NOMO-1 treated with dmso at 0.1 percent for 144 hours (cell line): ENCODE data around the gene MT1X.

ENCODE experiments used
- DNase-seq: peaks from one replicate; lab custom pipeline; 2025; ENCODE audit not compliant: unreplicated experiment; lab: John Stamatoyannopoulos, UW

Gene MT1X

GRCh38 chr16:56681939-56682702, at the start of gene MT1X:
TSS of gene MT1X (plus strand) at chr16:56682470. CDS start at chr16:56682541, 71 bp downstream.
- peak; percentile 88 for DNase-seq

GRCh38 chr16:56632848-56633365, 49.4 kb upstream of the MT1X start:
- DNase-seq, result no peak

- no peak for DNase-seq
Observed at GRCh38 chr16:56633535-56633934, 48.7 kb upstream of the MT1X start.

DNA sequence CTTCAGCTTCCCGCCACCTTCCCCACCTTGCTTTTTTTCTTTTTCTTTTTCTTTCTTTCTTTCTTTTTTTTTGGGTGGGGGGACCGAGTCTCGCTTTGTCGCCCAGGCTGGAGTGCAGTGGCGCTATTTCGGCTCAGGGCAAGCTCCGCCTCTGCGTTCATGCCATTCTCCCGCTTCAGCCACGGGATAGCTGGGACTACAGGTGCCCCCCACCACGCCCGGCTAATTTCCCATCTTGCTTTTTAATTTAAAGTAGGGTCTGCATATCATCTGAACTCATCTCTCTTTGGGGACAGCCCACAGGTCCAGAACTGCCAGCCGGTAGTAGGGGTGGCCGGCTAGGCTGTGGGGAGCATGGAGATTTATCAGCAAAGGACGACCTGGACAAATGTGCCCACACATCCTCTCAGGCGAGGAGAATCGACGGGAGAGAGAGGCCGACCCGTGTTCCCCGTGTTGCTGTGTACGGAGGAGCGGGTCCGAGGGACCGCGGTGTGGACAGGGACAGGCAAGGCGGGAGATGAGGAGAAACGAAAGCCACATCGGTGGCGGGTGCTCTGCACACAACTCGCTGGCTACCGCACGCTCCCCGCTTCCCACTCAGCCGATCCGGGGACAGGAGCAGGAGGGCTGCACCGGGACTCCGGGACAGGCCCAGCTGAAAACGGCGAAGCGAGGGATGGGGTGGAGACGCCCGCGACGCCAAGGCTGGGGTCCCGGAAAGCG, 47.4 kb upstream of the MT1X start:
- no peak for DNase-seq

DNA sequence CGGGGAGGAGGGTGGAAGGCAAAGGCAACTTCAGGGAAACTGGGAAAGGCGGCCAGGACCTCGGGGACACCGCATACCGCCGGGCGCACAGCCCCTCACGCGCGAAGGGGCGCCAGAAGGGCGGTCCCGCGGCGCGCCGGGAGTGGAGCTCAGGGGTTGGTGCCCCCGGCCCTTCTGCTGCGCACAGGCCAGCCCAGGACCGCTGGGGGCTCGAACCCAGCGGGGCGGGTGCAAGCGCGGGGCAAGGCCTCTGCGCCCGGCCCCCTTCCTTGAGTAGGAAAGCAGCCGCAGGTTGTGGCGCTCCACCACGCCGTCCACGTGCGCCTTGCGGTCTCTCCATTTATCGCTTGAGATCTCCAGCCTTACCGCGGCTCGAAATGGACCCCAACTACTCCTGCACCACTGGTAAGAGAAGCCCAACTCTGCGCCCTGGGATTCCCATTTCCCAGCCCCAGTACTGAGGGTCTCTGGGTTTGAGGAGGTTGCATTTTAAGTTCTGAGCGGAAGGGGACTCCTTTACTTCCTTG, 46.8 kb upstream of the MT1X start:
- no peak for DNase-seq

DNA sequence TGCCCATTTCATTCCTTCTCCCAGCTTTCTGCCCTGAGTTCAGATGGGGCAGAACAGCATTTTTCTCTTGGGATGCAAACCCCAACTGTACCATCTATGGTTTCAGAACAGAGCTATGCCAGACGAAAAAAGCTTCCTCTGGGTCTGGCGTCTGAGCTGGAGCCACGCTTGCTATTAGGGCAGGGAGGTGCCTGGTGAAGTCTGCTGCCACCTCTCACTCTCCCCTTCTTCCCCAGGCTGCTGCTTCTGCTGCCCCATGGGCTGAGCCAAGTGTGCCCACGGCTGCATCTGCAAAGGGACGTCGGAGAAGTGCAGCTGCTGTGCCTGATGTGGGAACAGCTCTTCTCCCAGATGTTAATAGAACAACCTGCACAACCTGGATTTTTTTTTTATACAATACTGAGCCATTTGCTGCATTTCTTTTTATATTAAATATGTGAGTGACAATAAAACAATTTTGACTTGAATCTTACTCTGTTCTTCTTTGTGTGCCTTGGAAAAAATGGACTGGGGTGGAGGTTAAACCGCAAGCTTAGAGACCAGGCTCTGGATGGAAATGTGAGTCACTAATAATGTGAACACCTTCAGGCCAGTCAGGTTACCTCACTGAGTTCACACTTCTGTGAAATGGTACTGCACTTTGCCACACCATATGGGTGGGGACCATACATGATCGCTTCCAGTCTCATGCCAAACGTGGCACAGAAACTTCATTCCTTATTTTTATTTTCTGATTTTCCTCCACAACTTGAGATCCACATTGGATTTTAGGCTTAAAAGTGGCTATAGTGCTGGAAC, 45.5 kb upstream of the MT1X start:
- no peak for DNase-seq

DNA sequence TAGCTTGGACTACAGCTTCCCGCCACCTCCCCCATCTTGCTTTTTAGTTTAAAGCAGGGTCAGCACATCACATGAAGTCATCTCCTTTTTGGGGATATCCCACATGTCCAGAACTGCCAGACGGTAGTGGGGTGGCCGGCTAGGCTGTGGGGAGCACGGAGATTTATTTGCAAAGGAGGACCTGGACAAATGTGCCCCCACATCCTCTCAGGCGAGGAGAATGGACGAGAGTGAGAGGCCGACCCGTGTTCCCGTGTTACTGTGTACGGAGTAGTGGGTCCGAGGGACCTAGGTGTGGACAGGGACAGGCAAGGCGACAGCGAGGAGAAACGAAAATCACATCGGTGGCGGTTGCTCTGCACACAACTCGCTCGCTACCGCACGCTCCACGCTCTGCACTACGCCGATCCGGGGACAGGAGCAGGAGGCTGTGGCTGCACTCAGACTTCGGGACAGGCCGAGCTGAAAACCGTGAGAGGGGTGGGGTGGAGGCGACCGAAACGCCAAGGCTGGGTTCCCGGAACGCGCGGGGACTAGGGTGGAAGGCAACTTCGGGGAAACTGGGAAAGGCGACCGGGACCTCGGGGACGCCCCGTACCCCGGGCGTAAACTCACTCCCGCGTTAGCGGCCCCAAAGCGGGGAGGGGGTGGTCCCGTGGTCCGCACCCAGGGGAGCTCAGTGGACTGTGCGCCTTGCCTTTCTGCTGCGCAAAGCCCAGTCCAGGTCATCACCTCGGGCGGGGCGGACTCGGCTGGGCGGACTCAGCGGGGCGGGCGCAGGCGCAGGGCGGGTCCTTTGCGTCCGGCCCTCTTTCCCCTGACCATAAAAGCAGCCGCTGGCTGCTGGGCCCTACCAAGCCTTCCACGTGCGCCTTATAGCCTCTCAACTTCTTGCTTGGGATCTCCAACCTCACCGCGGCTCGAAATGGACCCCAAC, 44.2 kb upstream of the MT1X start, which contains the start of gene MT1A:
Gene MT1A, plus strand, starts transcription at position 853 of the 937 bp plus-strand sequence. Its CDS starts 73 bp downstream, at position 926.
- DNase-seq, result no peak

DNA sequence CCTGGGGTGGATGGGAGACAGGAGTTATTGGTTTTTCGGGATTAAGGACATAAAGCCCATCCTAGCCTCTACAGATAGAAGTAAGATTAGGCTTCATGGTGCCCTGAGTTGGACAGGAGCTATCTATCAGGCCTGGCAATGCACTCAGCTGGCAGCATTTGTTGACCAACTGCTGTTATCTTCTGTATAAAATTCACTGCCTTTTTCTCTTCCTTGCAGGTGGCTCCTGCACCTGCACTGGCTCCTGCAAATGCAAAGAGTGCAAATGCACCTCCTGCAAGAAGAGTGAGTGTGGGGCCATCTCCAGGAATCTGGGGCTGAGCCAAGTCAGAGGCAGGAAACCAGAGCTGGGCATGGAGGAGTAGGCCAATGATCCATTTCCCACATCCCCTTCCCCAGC, 43.2 kb upstream of the MT1X start:
- no peak for DNase-seq

DNA sequence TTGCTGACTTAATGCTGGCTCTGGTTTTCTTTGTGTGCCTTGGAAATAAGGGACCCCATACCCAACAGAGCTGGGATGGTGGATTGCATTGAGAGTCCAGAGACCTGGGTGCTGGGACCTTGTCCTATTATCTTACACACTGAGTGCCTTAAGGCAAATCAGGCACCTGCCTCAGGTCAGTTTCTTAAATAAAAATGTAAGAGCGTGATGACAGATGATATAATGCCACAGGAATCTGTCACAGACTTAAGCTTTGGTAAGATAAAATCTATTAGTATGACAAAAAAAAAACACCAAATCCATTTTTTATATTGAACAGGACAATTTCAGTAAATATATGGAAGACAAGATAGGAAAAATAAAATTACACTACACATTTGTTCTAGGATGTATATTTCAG, 42.2 kb upstream of the MT1X start:
- DNase-seq, result no peak

- no peak for DNase-seq
Observed at GRCh38 chr16:56641166-56641565, 41.1 kb upstream of the MT1X start.

GRCh38 chr16:56643080-56643778, 39.0 kb upstream of the MT1X start:
- DNase-seq, result peak; percentile 74

- no peak for DNase-seq
Observed at GRCh38 chr16:56643833-56644232, 38.4 kb upstream of the MT1X start.

DNA sequence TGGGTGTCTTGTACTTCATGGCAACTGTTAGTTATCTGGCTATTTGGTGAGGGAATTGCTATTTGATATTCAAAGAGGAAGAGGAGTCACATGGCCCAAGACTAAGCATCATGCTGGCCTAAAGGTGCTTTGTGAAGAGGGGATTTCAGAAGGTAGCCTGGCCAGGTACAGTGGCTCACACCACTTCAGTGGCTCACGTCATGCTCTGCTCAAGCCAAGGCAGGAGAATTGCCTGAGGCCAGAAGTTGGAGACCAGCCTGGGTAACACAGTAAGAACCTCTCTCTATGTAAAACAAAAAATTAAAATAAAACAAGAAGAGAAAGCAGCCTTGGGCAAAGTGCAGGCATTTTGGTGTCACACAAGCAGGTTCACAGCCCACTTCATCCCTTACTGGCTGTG, 37.0 kb upstream of the MT1X start:
- DNase-seq, result no peak

DNA sequence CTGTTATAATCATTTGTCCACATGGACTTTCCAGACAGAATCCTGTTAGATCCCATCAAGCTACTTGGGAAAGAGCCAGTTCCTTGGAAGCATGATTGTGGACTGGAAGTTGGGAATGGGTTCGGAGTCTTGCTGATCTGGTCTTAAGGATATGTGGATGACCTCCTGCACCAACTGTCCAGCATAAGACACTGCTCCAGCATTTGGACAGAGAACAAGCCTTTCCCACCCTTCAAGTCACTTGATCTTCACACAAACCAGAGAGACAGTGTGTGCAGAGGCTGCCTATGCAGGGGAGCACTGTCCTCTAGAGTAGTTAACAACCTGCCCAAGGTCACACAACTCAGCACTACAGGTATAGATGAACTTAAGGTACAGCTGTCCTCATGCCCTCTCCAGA, 36.4 kb upstream of the MT1X start:
- no peak for DNase-seq

GRCh38 chr16:56647641-56648431, 34.4 kb upstream of the MT1X start:
- no peak for DNase-seq

DNA sequence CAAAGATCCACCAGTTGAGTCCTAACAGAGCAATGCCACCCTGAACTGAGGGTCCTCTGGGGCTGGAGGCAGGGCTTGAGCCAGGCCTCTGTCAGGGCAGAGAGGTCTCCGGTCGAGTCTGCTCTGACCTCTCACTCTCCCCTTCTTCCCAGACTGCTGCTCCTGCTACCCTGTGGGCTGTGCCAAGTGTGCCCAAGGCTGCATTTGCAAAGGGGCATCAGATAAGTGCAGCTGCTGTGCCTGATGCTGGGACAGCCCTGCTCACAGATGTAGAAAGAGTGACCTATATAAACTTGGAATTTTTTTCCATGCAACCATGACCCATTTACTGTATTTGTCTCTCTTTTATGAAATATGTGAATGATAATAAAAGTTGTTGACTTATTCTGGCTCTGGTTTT, 33.0 kb upstream of the MT1X start:
- no peak for DNase-seq

GRCh38 chr16:56649820-56650219, 32.5 kb upstream of the MT1X start:
- no peak for DNase-seq

GRCh38 chr16:56651586-56651985, 30.7 kb upstream of the MT1X start, which contains the start of gene MT1B:
TSS of gene MT1B (plus strand) at chr16:56651886. CDS start at chr16:56651954, 68 bp downstream.
- no peak for DNase-seq
